ENCODE results near the gene SEMA5A.

DNA sequence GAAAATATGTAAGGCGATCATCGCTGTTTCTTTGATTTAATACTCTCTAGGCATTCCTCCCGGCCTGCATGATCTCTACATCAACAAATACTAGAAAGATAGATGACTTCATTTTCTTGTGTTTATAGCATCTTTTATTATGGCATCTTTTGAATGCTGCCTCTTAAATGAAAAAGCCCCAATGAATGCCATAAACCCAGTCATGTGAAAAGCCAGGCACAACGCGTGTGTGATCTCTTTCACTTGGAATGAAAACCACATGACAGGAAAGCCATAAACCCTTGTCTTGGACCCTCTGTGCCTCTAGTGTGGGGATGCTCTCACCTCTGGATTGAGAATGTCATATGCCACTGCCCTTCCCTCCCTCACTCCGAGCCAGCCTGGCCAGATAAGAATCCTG, 476.2 kb downstream of the SEMA5A start:
- TF ChIP-seq, protein P1, sequence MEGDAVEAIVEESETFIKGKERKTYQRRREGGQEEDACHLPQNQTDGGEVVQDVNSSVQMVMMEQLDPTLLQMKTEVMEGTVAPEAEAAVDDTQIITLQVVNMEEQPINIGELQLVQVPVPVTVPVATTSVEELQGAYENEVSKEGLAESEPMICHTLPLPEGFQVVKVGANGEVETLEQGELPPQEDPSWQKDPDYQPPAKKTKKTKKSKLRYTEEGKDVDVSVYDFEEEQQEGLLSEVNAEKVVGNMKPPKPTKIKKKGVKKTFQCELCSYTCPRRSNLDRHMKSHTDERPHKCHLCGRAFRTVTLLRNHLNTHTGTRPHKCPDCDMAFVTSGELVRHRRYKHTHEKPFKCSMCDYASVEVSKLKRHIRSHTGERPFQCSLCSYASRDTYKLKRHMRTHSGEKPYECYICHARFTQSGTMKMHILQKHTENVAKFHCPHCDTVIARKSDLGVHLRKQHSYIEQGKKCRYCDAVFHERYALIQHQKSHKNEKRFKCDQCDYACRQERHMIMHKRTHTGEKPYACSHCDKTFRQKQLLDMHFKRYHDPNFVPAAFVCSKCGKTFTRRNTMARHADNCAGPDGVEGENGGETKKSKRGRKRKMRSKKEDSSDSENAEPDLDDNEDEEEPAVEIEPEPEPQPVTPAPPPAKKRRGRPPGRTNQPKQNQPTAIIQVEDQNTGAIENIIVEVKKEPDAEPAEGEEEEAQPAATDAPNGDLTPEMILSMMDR (IDR thresholded peaks at IDR 0.05): no peak
- no peak for TF ChIP-seq RAD21 (IDR thresholded peaks at IDR 0.05; ENCODE audit: low read length)
